GM12878 (cell line): ENCODE results near the gene OSBPL3. TPM values are rescaled to one million over a fixed set of nuclear protein-coding genes. Genes with fewer than 3 reads are reported as not detected.

Experiments
- ATAC-seq: fragments of 200-7000 bp; cut with Tn5 transposase; 3 replicates; pipeline ENCODE4 v1.9.1; 2020; ENCODE audit warnings: mild to moderate bottlenecking, moderate library complexity
- BruUV-seq: library from RNA; stranded (reverse); fragments of 400-500 nt; replicated peaks from 2 replicates; lab custom pipeline; 2021; lab: Mats Ljungman, UMichigan
- CTCF ChIA-PET: fragments of 300-600 bp; sonication (Branson Sonifier 250); formaldehyde crosslinking; extraction: SDS; loops from one replicate; lab custom pipeline; 2021; ENCODE audit warnings: inconsistent platforms; lab: Yijun Ruan, JAX
- POLR2A ChIA-PET: fragments of 350-600 bp; formaldehyde crosslinking; extraction: SDS; loops from one replicate; lab custom pipeline; 2021; ENCODE audit warnings: inconsistent platforms; lab: Charles Lee
- RAD21 ChIA-PET: fragments of 300-600 bp; sonication (Branson Sonifier 250); formaldehyde crosslinking; loops from one replicate; lab custom pipeline; 2023; ENCODE audit warnings: antibody characterized with exemption; ENCODE audit not compliant: unreplicated experiment; lab: Charles Lee
- SMC1A ChIA-PET: fragments of 300-600 bp; sonication (Branson Sonifier 250); formaldehyde crosslinking; loops from one replicate; lab custom pipeline; 2023; ENCODE audit not compliant: unreplicated experiment, uncharacterized antibody; lab: Charles Lee
- DNase-seq: peaks from one replicate; pipeline ENCODE4 v3.0.0-alpha.2; 2011; ENCODE audit warnings: low read depth, low spot score
- FAIRE-seq: peaks from 3 replicates; lab custom pipeline; 2011; peaks lifted over from hg19 to GRCh38; lab: Jason Lieb, UNC
- H2AFZ ChIP-seq: 2 replicates; pipeline ENCODE4 v1.6.0; 2011; ENCODE audit warnings: low read depth, low read length, control low read depth; ENCODE audit not compliant: control insufficient read depth
- H3K27ac ChIP-seq: 2 replicates; pipeline ENCODE4 v1.5.1; 2011; ENCODE audit warnings: control low read depth; ENCODE audit not compliant: control insufficient read depth, insufficient read depth
- H3K27me3 ChIP-seq, 2 experiments: replicated peaks in 1 of 2; 2 replicates each; pipeline versions ENCODE4 v1.6.0 to v1.6.1; 2011; ENCODE audit warnings: low read length in 1 of 2; ENCODE audit not compliant: control insufficient read depth in 2 of 2, insufficient read depth in 2 of 2
- H3K36me3 ChIP-seq, 2 experiments: 2 replicates each; pipeline ENCODE4 v1.5.1; 2011; ENCODE audit warnings: low read length in 1 of 2; ENCODE audit not compliant: control insufficient read depth in 2 of 2, insufficient read depth in 2 of 2
- H3K4me1 ChIP-seq: 2 replicates; pipeline ENCODE4 v1.6.1; 2011; ENCODE audit warnings: mild to moderate bottlenecking, low read length, moderate library complexity, mixed read lengths; ENCODE audit not compliant: control insufficient read depth, insufficient read depth
- H3K4me2 ChIP-seq: 2 replicates; pipeline ENCODE4 v1.6.0; 2011; ENCODE audit warnings: control low read depth; ENCODE audit not compliant: control insufficient read depth, insufficient read depth
- H3K4me3 ChIP-seq: fragments of 200-600 bp; sonication (generic); 2 replicates; pipeline ENCODE4 v1.5.1; 2016
- H3K79me2 ChIP-seq: 2 replicates; pipeline ENCODE4 v1.6.0; 2011; ENCODE audit warnings: low read length; ENCODE audit not compliant: control insufficient read depth, insufficient read depth
- H3K9ac ChIP-seq: 2 replicates; pipeline ENCODE4 v1.8.0; 2011; ENCODE audit warnings: low read length, control low read depth, mixed read lengths; ENCODE audit not compliant: control insufficient read depth, insufficient read depth
- H3K9me3 ChIP-seq: replicated peaks from 3 replicates; pipeline ENCODE4 v1.5.1; 2011; ENCODE audit warnings: mild to moderate bottlenecking, low read length; ENCODE audit not compliant: control insufficient read depth, insufficient read depth
- H4K20me1 ChIP-seq: 2 replicates; pipeline ENCODE4 v1.6.0; 2011; ENCODE audit not compliant: control insufficient read depth, insufficient read depth
- DPF2 ChIP-seq: fragments of 450-650 bp; IDR thresholded peaks from 2 replicates; pipeline ENCODE4 v1.6.1; 2017; ENCODE audit warnings: mild to moderate bottlenecking
- EGR1 ChIP-seq, 2 experiments: IDR thresholded peaks; 1 replicate in 1 of 2; 2 replicates in 1 of 2; pipeline ENCODE4 v1.6.1; 2011 to 2012; ENCODE audit warnings: low read depth in 2 of 2, low read length in 2 of 2, borderline replicate concordance in 1 of 2, mild to moderate bottlenecking in 1 of 2, moderate library complexity in 1 of 2
- IKZF2 ChIP-seq, 2 experiments: fragments of 450-650 bp; IDR thresholded peaks; 2 replicates each; pipeline ENCODE4 v1.6.1; 2017; ENCODE audit warnings: mild to moderate bottlenecking in 2 of 2, moderate library complexity in 2 of 2
- IRF4 ChIP-seq: IDR thresholded peaks from 2 replicates; pipeline ENCODE4 v1.6.1; 2011; ENCODE audit warnings: low read depth, low read length
- LARP7 ChIP-seq: fragments of 450-650 bp; IDR thresholded peaks from 2 replicates; pipeline ENCODE4 v1.6.1; 2017; ENCODE audit warnings: mild to moderate bottlenecking
- NFYB ChIP-seq: IDR thresholded peaks from 2 replicates; pipeline ENCODE4 v1.6.1; 2011; ENCODE audit warnings: low read depth, mild to moderate bottlenecking, low read length, improper control_type of control experiment, moderate library complexity; ENCODE audit not compliant: insufficient read depth
- POLR2A ChIP-seq: IDR thresholded peaks from 2 replicates; pipeline ENCODE4 v1.6.1; 2011; ENCODE audit warnings: low read depth, mild to moderate bottlenecking, low read length
- REST ChIP-seq: IDR thresholded peaks from 2 replicates; pipeline ENCODE4 v1.6.1; 2012; ENCODE audit warnings: mild to moderate bottlenecking, low read depth, low read length
- ZBED1 ChIP-seq: IDR thresholded peaks from 2 replicates; pipeline ENCODE4 v1.6.1; 2016; ENCODE audit warnings: borderline replicate concordance
- ZBTB33 ChIP-seq: fragments of 450-650 bp; IDR thresholded peaks from 2 replicates; pipeline ENCODE4 v1.6.1; 2017; ENCODE audit warnings: mild to moderate bottlenecking
- ZNF687 ChIP-seq: fragments of 450-650 bp; IDR thresholded peaks from 2 replicates; pipeline ENCODE4 v1.6.1; 2017; ENCODE audit warnings: mild to moderate bottlenecking, moderate library complexity
- ZSCAN29 ChIP-seq: fragments of 450-650 bp; IDR thresholded peaks from 2 replicates; pipeline ENCODE4 v1.6.1; 2017; ENCODE audit warnings: mild to moderate bottlenecking, moderate library complexity
- WGBS: methylation state at CpG from one replicate; pipeline ENCODE4 v1.1.6; 2016; ENCODE audit warnings: low lambda C conversion rate; ENCODE audit not compliant: insufficient replicate concordance, insufficient coverage; ENCODE audit errors: missing lambda C conversion rate; 5-methylcytosine and 5-hydroxymethylcytosine counted together
- in situ Hi-C: fragments of 300-500 bp; cut with MboI; formaldehyde crosslinking; loops from 9 replicates; pipeline ENCODE4 v1.14.3; 2018; ENCODE audit warnings: mixed read lengths
- intact Hi-C: fragments of 100-400 bp; cut with micrococcal nuclease; formaldehyde crosslinking; loops from one replicate; pipeline ENCODE4 v1.14.2; 2022; ENCODE audit not compliant: unreplicated experiment
- polyA plus RNA-seq, 11 experiments: library from polyadenylated mRNA; depleted of rRNA in 4 of 11; unstranded in 6 of 11; stranded (reverse) in 5 of 11; fragments of >200 nt; fragmentation: Nextera tagmentation in 4 of 11; fragmentation: Illumina TruSeq in 1 of 11; extraction: Ambion mirVana in 4 of 11; extraction: Trizol in 1 of 11; gene quantifications; 1 replicate in 1 of 11; 2 replicates in 10 of 11; pipeline versions ENCODE4 v1.2.1 to v1.2.3, GENCODE V29; 2011 to 2016; ENCODE audit warnings: inconsistent platforms in 2 of 11, missing spikeins in 2 of 11, low read depth in 1 of 11
- total RNA-seq, 4 experiments: library from RNA; depleted of rRNA in 3 of 4; stranded (reverse); fragments of >200 nt in 3 of 4; fragmentation: Illumina TruSeq in 1 of 4; extraction: Trizol in 1 of 4; gene quantifications; 2 replicates each; pipeline versions ENCODE4 v1.2.1 to v1.2.3, GENCODE V29; 2013 to 2021

Gene OSBPL3
- total and polyA plus RNA-seq, 10 of the 15 experiments (the other 5 are each of a cell fraction or from before 2014, with no cell fraction given), result 6.1 to 46.6 (median 27.0) TPM

GRCh38 chr7:24757353-24758275 lies 222.4 kb downstream of the OSBPL3 start, which contains the start of gene GSDME:
TSS of gene GSDME (minus strand) at chr7:24757464. CDS start at chr7:24749774, 7,690 bp downstream.
- POLR2A ChIA-PET, result interaction anchor here (0.9 kb wide), 1 partner anchor 42 kb away, joined by 3 read pairs; no protein-coding TSS in a partner anchor
- RAD21 ChIA-PET, result no interaction called here
- in situ Hi-C loops (no loop called here), intact Hi-C loops (loop anchor here (5.0 kb wide), 1 partner anchor 225 kb away; the partner anchor contains the start of gene OSBPL3)
- peaks cover 2% of the 10 kb centered on the region for H3K9me3 ChIP-seq
- SMC1A ChIA-PET, result interaction anchor here (0.8 to 2.3 kb wide), 7 partner anchors 11 to 312 kb away, joined by 3 to 10 read pairs (median 4); no protein-coding TSS in a partner anchor
- no TSS peak for BruUV-seq
- ATAC-seq, result peak; percentile 85
- CTCF ChIA-PET, result interaction anchor here (0.8 to 3.2 kb wide), 2 partner anchors 42 to 98 kb away, joined by 3 to 8 read pairs; no protein-coding TSS in a partner anchor
- H3K4me1 ChIP-seq, result peaks cover 40% of the 10 kb centered on the region
- H3K27me3 ChIP-seq, result no peaks in the 10 kb centered on the region
- peak within 1 kb of the TSS; percentile 93 for H3K27ac ChIP-seq
- H3K9ac ChIP-seq, result peak within 1 kb of the TSS; percentile 75
- FAIRE-seq, result peak; percentile 23
- H3K4me3 ChIP-seq, result peak within 1 kb of the TSS; percentile 88
- H4K20me1 ChIP-seq, result no peaks in the 10 kb centered on the region
- H3K4me2 ChIP-seq, result peak within 1 kb of the TSS; percentile 98
- WGBS, result 13% methylated on average over 55 of the region's 81 CpGs
- DNase-seq, result no peak
- peak within 1 kb of the TSS; percentile 83 for H2AFZ ChIP-seq
- H3K79me2 ChIP-seq, result peaks cover 43% of the 10 kb centered on the region
- no peaks in the 10 kb centered on the region; a peak in 1 of 4 replicates for H3K36me3 ChIP-seq
- TF ChIP-seq ZBED1 (0 out of 2 replicates have a peak, but pooled peaks have one; percentile 33), ZSCAN29 (0 out of 2 replicates have a peak, but pooled peaks have one; percentile 23), ZNF687 (0 out of 2 replicates have a peak, but pooled peaks have one; percentile 48), ZBTB33 (no peak), EGR1 (IDR thresholded peaks at IDR 0.05; ENCODE audit: borderline replicate concordance in 1 of 2, low read depth in 2 of 2, low read length in 2 of 2) (peak in 1 of 2 experiments; percentile 18; a peak in 1 of 3 replicates), POLR2A (peak; percentile 60; the same call in 1 of the 2 replicates), IKZF2 (IDR thresholded peaks at IDR 0.05) (peak; percentile 10 to 17; a peak in 2 of 4 replicates), LARP7 (peak; percentile 42; the same call in 1 of the 2 replicates), NFYB (0 out of 2 replicates have a peak, but pooled peaks have one; percentile 4), DPF2 (0 out of 2 replicates have a peak, but pooled peaks have one; percentile 31), REST (no peak), IRF4 (no peak)
